ENCODE measurements around the gene ADAM11. TPM values are rescaled to one million over a fixed set of nuclear protein-coding genes. Genes with fewer than 3 reads are reported as not detected.

The ADAM11 gene
- total RNA-seq, 1 donor from 2014 or later: 0.21 TPM

DNA sequence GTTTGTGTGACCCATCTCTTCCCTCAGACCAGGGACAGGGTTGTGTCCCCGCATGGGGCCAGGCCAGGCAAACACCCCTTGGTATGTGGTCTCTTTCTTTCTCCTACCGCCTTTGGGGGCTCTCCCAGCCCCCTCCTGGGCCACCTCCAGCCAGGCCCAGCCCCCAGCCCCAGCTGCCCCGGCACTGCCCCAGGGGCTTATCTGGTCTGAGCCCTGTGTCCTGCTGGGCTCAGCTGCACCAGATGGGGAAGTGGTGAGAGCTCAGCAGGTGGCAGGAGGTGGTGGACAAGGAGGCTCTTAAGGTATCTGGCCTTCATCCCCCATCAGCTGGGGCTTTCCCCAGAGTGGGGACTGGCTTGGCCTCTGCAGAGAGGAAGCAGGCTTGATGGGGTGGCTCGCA is 8.7 kb downstream of the ADAM11 start:
- TF ChIP-seq, protein P1, sequence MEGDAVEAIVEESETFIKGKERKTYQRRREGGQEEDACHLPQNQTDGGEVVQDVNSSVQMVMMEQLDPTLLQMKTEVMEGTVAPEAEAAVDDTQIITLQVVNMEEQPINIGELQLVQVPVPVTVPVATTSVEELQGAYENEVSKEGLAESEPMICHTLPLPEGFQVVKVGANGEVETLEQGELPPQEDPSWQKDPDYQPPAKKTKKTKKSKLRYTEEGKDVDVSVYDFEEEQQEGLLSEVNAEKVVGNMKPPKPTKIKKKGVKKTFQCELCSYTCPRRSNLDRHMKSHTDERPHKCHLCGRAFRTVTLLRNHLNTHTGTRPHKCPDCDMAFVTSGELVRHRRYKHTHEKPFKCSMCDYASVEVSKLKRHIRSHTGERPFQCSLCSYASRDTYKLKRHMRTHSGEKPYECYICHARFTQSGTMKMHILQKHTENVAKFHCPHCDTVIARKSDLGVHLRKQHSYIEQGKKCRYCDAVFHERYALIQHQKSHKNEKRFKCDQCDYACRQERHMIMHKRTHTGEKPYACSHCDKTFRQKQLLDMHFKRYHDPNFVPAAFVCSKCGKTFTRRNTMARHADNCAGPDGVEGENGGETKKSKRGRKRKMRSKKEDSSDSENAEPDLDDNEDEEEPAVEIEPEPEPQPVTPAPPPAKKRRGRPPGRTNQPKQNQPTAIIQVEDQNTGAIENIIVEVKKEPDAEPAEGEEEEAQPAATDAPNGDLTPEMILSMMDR (IDR thresholded peaks at IDR 0.05; ENCODE audit: insufficient read depth, low read length, poor library complexity, severe bottlenecking): no peak
- Histone ChIP-seq H3K4me3 (ENCODE audit: low read depth, low read length) (no peak overlapping the region), H3K36me3 (ENCODE audit: control insufficient read depth, insufficient read depth, low read length) (no peaks in the 10 kb centered on the region), H3K27me3 (ENCODE audit: control insufficient read depth, insufficient read depth, low read length) (peaks cover 21% of the 10 kb centered on the region)
- DNase-seq (ENCODE audit: low read depth): no peak

DNA sequence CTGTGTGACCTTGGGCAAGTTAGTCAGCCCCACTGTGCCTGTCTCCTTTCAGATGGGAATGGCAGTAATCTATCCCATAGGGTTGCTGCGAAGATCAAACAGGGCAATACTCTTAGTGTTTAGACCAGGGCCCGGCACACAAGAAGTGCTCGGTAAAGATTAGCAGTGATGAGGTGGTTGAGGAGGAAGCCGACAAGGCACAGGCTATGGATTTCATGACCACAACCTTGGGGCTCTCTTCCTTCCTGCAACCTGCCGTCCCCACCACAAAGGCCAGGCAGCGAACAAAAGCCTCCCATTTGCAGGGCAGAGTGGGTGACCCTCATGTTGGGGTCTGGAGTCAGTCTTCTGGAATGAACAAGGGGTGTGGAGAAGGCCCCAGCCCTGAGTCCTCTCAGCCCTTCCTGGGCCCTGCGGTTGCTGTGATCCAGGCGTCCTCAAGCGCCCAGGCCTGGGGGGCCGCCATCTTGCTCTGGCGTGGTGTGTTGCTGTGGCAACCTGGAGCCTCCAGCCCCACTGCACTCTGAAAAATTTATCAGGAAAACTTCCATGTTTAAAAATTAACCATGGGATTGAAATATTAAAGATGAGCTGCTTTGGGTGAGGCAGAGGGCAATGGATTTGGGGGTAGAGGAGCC is 9.8 kb downstream of the ADAM11 start:
- no peaks in the 10 kb centered on the region for H3K36me3 ChIP-seq (ENCODE audit: control insufficient read depth, insufficient read depth, low read length)
- no peak for DNase-seq (ENCODE audit: low read depth)
- H3K4me3 ChIP-seq (ENCODE audit: low read depth, low read length): no peak overlapping the region
- peaks cover 32% of the 10 kb centered on the region for H3K27me3 ChIP-seq (ENCODE audit: control insufficient read depth, insufficient read depth, low read length)
- TF ChIP-seq, protein P1 (IDR thresholded peaks at IDR 0.05; ENCODE audit: insufficient read depth, low read length, poor library complexity, severe bottlenecking): no peak

DNA sequence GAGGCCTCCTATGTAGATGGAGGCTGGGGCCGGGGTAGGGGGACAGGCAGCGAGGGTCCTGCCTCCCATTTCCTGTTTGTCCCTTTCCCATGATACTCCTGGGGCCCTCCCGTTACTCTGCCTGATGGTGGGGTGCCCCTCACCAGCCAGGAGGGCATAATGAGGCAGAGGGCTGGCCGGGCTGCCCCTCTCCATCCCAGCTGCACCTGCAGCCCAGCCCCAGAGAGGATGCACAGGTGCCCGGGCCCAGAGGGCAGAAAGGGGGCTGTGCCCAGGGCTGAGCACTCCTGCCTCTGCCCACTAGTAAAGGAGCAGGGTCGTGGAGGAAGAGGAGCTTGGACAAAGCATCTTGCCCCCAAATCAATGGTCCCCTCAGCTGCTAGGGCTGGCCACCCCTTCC is 10.4 kb downstream of the ADAM11 start:
- H3K27me3 ChIP-seq (ENCODE audit: control insufficient read depth, insufficient read depth, low read length): peaks cover 34% of the 10 kb centered on the region
- no peak overlapping the region for H3K4me3 ChIP-seq (ENCODE audit: low read depth, low read length)
- DNase-seq (ENCODE audit: low read depth): no peak
- TF ChIP-seq, protein P1 (IDR thresholded peaks at IDR 0.05; ENCODE audit: insufficient read depth, low read length, poor library complexity, severe bottlenecking): no peak
- no peaks in the 10 kb centered on the region for H3K36me3 ChIP-seq (ENCODE audit: control insufficient read depth, insufficient read depth, low read length)

DNA sequence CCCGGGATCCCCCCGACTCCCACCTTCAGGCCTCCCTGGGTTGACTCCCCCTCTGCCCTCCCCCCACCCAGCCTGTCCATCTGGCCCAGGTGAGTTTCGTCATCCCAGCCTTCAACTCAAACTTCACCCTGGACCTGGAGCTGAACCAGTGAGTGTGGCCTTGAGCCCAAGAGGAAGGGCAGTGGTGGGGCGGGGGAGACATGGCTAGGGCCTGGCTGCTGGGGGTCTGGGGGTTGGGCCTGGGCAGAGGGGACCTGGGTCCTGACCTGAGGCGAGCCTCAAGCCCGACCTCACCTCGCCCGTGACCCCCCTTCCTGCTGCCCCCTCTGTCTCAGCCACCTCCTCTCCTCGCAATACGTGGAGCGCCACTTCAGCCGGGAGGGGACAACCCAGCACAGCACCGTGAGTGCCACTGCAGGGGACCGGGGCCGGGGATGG is 10.9 kb downstream of the ADAM11 start:
- H3K36me3 ChIP-seq (ENCODE audit: control insufficient read depth, insufficient read depth, low read length): no peaks in the 10 kb centered on the region
- TF ChIP-seq, protein P1 (IDR thresholded peaks at IDR 0.05; ENCODE audit: insufficient read depth, low read length, poor library complexity, severe bottlenecking): no peak
- DNase-seq (ENCODE audit: low read depth): no peak
- peaks cover 36% of the 10 kb centered on the region for H3K27me3 ChIP-seq (ENCODE audit: control insufficient read depth, insufficient read depth, low read length)
- no peak overlapping the region for H3K4me3 ChIP-seq (ENCODE audit: low read depth, low read length)

DNA sequence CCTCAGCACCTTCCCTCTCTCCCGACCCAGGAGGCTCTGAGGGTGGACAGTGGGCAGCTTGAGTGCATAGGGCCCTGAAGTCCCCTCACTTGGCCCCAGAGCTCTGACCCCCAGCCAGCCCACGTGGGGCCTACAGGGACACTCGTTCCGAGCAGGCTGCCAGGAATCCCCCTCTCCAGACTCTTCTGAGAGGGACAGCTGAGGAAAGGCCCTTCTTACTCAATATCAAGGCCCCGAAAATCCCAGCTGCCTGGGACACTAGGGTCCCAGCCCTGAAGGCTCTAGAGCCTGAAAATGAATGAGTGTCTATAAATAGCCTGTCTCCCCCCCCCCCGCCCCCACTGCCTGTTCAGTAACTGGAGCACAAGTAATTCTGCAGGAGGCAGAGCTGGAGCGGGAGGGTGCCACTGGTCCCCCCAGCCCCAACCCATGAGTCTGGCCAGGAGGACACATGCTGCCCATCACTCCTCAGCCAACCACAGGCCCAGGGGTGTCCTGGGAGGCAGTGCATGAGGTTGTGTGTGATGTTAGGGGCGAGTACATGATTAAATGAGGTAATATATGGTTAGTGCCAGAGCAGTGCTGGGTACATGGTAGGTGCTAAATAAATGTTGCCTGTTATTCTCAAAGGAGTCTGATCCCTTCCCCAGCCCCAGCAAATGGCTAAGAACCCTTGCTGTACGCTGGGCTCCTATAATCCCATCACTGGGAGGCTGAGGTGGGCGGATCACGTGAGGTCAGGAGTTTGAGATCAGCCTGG is 11.6 kb downstream of the ADAM11 start:
- Histone ChIP-seq H3K27me3 (ENCODE audit: control insufficient read depth, insufficient read depth, low read length) (peaks cover 36% of the 10 kb centered on the region), H3K4me3 (ENCODE audit: low read depth, low read length) (no peak overlapping the region), H3K36me3 (ENCODE audit: control insufficient read depth, insufficient read depth, low read length) (no peaks in the 10 kb centered on the region)
- TF ChIP-seq, protein P1 (IDR thresholded peaks at IDR 0.05; ENCODE audit: insufficient read depth, low read length, poor library complexity, severe bottlenecking): no peak
- DNase-seq (ENCODE audit: low read depth): no peak

All from kidney epithelial cell (primary cell).